GM12872 (cell line): Measurements from ENCODE around the gene ARHGAP26.

Experiments used
- TF ChIP-seq, protein P1 (sequence below): IDR thresholded peaks from 3 replicates; pipeline ENCODE4 v1.5.1; 2011; ENCODE audit warnings: low read depth, mild to moderate bottlenecking, low read length, moderate library complexity; ENCODE audit not compliant: insufficient read depth

Gene ARHGAP26

DNA sequence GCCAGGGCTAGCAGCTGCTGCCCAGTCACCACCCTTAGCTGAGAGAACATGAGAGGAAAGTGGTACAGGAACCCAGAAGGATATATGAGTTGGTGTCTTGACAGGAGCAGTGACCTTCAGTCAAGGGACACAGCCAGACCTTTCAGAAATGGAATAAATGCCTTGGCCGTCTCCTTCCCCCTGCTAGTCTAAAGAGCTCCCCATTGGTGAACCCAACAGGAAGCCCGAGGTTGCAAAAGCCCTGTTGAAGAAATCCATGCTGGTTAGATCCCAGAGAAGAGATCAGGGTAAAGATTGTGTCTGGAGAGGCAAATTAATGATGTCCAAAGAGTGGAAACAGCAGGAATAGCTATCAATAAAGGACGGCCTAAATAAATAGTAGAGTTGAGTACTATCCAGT is 388.9 kb downstream of the ARHGAP26 start:
- TF ChIP-seq, protein P1, sequence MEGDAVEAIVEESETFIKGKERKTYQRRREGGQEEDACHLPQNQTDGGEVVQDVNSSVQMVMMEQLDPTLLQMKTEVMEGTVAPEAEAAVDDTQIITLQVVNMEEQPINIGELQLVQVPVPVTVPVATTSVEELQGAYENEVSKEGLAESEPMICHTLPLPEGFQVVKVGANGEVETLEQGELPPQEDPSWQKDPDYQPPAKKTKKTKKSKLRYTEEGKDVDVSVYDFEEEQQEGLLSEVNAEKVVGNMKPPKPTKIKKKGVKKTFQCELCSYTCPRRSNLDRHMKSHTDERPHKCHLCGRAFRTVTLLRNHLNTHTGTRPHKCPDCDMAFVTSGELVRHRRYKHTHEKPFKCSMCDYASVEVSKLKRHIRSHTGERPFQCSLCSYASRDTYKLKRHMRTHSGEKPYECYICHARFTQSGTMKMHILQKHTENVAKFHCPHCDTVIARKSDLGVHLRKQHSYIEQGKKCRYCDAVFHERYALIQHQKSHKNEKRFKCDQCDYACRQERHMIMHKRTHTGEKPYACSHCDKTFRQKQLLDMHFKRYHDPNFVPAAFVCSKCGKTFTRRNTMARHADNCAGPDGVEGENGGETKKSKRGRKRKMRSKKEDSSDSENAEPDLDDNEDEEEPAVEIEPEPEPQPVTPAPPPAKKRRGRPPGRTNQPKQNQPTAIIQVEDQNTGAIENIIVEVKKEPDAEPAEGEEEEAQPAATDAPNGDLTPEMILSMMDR = no peak

DNA sequence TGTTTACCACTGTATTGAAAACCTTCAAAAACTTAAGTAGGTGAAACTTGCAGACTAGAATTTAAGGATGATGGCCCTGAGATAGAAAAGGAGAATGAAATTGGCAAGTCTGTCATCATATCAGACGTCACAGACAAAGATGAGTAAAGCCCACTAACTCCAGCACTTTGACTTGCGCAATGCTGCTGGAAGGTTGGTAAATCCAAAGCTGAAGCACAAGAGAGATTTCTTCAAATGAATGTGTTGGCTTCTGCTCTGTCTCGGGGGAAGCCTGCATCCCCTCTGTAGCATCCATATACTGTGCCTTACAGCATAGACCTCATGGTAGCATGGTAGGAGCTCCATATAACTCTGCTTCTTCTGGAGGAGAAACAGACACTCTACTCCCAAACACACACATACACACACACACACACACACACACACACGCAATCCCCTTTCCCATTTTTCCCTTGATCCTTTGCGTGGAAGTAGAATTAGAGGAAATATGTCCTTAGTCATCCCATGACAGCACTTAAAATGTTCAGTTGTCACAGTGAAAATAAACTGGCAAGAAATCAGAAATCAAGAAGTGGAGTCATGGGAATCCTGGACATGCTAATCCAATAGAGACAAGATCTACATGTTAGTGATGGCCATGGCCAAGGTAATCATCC is 391.8 kb downstream of the ARHGAP26 start:
- TF ChIP-seq, protein P1 = no peak

DNA sequence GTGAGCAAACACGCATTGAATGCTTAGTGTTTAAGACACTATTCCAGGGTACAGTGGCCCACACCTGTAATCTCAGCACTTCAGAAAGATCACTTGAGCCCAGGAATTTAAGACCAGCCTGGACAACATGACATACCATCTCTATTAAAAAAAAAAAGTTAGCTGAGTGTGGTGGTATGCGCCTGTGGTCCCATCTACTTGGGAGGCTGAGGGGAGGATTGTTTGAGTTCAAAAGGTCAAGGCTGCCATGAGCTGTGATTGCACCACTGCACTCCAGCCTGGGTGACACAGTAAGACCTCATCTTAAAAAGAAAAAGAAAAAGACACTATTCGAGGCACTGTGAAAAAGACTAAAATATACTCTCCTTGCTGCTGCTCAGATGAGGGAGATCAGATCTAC is 392.6 kb downstream of the ARHGAP26 start:
- TF ChIP-seq, protein P1 = no peak

DNA sequence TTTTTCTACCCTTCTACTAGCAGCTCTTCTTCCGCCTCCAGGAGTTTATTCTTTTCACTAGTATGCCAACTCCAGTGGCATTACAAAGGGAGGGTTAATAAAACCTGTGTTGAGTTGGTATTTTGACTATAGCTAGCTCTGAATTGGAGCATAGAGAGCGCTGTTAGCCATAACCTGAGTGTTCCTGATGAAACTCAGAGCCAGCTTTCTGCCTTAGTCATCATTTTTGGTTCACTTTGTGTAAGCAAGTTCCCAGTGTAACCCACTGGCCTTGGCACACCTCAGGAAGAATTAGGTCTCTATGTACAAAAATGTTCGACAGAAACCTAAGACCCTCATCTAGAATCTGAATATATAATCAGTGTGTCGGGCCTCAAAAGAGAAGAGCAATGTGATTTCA is 394.4 kb downstream of the ARHGAP26 start:
- TF ChIP-seq, protein P1 = no peak

DNA sequence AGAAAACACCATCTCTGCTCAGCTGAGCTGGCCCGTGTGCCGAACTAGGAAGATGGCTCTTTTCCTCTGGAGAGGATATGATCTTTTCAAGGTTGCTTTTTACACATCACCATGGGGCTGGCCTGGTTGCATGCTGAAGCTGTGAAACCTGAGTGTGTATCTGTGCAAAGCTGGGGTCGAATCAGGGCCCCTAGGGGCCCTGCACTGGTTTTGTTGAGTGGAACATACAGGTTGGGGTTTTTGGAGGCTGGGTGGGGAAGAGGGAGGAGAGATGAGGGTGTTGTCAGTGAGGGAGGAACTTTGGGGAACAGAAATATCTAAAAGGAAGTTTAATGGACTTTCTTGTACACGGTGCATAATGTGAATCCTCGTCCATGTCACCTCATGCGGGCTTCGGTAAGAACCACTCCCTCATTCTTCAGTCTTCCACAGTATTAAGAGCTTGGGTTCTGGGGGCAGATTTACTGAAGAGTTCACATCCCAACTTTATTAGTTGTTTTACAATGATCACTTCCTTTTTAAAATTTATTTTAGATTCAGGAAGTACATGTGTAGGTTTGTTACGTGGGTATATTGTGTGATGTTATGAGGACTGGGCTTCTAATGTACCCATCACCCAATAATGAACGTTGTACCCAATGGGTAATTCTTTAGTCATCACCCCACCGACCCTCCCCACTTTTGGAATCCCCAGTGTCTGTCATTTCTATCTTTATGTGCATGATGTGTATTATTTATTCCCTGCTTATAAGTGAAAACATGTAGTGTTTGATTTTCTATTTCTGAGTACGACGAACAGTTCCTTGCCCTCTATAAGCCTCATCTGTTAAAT is 395.1 kb downstream of the ARHGAP26 start:
- TF ChIP-seq, protein P1 = no peak

DNA sequence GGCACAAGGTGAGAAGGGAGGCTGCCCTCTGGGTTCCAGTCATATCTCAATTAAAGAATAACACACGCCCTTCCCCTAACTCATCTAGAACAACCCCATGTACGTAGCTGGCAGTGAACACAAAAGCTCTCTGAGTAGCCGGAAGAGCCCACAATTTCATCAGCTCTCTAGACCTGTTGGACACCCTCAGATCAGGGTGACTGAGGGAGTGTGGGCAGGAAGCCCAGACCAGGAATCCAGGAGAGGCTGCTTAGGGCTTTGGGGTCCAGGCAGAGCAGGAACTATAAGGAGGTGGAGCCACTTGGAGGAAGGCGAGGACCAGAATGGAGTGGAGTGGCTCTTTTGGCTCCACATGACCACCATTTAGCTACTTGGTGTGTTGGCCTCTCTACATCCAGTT is 395.9 kb downstream of the ARHGAP26 start:
- TF ChIP-seq, protein P1 = no peak

DNA sequence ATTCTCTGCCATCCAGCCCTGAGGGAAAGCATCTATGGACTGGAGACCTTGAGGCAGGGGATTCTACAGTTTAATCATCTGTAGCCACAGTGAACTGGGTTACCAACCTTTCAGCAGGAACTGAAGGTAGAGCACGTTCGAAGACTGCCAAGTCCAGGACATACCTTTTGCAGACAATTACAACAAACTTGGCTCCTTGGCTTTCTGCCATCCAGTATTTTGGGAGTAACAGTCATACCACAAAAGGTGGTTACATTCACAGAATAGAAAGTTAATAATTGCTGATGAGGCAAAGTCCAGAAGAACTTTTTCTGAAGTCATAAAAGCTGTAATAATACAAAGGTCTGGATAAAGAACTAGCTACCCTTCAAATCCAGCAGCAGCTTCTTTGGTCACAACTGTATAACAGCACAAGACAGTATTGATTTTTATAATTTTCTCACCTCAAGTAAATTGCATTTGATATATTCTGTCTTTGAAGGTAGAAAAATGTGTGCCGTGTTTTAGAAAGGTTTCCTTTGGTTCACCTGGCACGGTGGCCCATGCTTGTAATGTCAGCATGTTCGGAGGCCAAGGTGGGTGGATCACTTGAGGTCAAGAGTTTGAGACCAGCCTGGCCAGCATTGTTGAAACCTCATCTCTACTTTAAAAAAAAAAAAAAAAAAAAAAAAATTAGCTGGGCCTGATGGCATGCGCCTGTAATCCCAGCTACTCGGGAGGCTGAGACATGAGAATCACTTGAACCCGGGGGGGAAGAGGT is 396.7 kb downstream of the ARHGAP26 start:
- TF ChIP-seq, protein P1 = no peak
